Activated CD4-positive, CD25-positive, alpha-beta regulatory T cell treated with anti-CD3 and anti-CD28 coated beads, Interleukin-2, amount 50 U/mL, for 24 hours (primary cell): Measurements from ENCODE around the gene DOCK8.
A peak's percentile ranks its signal among the peaks of the same experiment; 100 is the strongest.

Source experiments
- ATAC-seq, 2 donors: fragments of 150-1000 bp; cut with Tn5 transposase; one replicate each; pipeline ENCODE4 v1.10.0; 2021; ENCODE audit warnings: mild to moderate bottlenecking in 1 of 2, moderate library complexity in 1 of 2

The DOCK8 gene

DNA sequence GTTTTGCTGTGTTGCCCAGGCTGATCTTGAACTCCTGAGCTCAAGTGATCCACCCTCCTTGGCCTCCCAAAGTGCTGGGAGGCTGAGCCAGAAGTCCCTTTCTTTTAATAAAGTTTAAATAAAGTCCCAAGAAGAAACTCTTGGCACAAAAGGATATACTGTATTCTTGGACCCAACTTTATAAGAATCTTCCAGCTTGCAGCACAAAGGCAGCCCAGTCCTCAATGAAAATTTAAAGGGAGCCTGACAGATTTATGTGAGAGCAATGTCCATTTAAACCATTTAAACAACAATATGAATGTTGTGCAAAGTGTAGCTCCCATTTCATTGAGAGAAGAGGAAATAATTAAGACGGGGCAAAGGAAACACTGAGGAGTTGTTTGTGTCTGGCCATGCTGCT, 217.0 kb downstream of the DOCK8 start:
- ATAC-seq: no peak

DNA sequence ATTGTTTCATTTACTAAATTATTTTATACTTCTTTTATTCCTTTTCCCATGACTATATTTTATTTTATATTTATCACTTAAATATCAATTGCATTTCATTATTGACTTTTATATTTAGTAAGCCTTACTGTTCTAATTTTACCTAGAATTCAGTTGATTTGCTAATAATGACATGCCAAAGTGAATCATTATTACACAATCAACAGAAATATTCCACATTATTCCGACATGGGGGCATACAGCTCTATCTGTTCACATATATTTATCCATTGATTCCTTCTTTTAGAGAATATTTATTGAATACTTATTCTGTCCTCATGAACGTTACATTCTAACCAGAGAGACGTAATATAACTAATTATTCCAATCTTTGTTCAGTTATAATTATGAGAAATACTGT, 221.8 kb downstream of the DOCK8 start:
- no peak for ATAC-seq

DNA sequence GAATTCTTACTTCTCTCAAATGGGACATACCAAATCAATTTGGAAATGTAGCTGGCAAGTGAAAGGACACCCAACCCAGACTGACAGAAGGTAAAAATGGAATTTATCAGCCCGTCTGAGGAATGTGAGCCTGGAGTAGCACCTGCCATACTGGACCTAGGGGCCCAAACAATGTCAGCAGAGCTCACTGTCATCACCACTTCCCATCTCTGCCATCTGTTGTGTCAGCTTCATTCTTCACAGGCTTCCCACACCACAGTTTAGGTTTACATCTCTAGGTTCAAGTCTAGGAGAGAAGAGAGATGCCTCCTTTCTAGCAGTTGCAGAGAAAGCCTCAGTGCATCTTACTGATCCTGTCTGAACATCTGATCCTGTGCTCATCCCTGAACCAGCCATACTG, 222.4 kb downstream of the DOCK8 start:
- ATAC-seq: no peak

DNA sequence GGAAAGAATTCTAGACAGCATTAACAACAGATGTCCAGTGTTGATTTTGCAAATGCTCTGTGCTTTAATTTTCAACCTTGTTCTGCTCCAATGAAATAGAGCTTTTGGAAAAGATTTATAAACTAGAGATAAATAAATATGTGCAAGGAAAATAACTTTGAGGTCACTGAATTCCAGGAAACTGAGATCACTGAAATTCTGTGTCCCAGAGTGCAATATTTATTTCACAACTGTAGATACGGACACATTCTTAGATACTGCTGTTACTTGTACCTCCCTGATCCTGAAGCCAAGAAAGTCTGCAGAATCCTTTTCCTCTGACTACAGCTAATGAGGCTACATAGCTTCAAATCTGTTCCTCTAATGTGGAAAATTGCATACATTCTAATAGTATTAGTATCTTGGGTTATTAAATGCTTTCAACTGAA, 222.9 kb downstream of the DOCK8 start:
- ATAC-seq: no peak

DNA sequence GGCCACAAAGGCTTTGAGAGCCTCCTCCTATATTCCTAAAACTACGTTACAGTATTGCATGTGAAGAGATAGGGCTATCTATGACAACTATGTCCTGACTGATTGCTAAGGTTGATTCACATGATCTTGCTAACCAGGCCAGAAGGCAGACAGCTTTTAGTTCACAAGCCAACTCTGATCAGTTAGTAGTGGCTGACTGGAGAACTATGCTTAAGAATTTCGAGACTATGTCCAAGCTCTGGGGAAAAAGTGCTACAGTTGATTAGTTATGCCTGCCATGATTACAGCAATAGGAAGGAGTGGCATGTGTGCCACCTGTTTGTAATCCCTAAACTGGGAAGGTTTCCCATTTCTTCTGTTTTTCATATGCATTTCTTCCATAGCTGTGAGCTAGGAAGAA, 223.4 kb downstream of the DOCK8 start:
- no peak for ATAC-seq

DNA sequence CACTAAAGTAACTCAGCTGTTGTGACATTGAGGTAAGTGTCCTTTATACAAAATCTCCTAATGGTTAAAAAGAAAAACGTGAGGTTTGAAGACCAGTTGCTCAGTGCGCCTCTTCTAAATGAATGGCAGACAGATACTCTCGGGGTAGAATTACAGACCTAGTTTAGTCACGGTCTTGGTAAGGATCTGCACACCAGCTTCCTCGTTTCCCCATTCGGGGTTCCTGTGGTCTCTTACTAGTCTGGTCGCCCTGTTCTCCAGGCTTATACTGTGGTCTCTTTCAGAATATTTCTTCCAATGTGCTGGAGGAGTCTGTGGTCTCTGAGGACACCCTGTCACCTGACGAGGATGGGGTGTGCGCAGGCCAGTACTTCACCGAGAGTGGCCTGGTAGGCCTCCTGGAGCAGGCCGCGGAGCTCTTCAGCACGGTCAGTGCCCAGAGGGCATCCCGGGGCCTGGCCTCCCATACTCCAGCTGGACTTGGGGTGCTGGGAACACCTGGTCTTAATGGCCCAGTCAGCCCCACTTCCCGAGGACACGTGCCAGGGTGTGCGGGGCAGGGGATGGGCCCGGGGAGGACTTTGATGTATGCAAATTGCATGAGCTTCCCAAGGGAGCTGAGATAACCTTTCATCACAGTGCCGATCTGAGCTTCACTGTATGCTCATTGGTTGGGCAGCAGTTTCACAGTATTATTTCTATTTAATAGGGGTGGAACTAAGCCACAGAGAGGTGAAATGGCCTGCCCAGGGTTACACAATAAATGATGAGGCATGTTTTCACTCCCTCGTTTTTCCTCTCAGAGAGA, 224.5 kb downstream of the DOCK8 start:
- ATAC-seq: no peak

DNA sequence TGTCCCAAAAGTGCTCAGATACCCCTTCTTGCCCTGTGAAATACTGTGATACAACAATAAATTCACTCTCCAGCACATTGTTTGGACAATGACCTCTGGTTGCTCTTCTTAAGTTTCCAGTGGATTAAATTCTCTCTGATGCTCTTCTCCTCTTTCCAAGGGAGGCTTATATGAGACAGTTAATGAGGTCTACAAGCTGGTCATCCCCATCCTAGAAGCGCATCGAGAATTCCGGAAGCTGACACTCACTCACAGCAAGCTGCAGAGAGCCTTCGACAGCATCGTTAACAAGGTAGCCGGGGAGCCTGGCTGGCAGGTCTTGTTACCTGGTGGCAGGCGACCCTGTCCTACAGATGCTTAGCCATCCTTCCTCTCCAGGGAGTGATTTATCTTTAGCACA, 226.5 kb downstream of the DOCK8 start:
- no peak for ATAC-seq

DNA sequence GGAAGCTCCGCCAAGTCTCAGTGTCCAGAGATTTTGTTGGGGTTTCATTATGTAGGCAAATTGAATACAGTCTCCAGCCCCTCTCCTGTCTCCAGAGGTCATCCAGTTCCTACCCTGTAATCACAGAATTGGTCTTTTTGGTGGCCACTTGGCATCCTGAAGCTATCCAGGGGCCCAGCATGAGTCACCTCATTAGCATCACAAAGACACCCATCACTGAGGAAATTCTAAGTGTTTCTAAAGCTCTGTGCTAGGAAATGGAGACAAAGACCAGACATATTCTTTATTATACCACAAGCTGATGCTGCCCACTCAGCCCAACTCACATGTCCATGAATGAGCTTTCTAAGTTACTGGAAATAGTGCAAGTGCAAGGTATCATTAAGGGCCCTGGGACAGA, 229.9 kb downstream of the DOCK8 start:
- ATAC-seq: no peak

DNA sequence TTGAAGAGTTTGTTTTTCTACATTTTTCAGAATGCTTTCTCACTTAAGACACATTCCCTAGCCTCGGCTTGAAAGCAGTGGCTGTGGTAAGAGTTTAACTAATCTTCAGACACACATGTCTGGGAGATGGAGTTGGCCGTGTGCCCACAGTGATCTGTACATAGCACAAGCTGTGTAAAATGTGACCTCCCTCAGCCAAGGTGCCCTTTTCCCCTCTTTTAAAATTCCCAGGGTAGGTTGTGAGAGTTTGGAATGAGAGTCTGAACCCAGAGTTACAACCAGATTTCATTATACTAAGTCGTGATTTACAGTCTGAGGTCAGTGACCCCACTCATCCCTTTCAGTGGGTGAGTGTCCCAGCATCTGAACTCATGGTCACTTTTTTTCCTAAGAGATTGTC, 230.4 kb downstream of the DOCK8 start:
- ATAC-seq: no peak

DNA sequence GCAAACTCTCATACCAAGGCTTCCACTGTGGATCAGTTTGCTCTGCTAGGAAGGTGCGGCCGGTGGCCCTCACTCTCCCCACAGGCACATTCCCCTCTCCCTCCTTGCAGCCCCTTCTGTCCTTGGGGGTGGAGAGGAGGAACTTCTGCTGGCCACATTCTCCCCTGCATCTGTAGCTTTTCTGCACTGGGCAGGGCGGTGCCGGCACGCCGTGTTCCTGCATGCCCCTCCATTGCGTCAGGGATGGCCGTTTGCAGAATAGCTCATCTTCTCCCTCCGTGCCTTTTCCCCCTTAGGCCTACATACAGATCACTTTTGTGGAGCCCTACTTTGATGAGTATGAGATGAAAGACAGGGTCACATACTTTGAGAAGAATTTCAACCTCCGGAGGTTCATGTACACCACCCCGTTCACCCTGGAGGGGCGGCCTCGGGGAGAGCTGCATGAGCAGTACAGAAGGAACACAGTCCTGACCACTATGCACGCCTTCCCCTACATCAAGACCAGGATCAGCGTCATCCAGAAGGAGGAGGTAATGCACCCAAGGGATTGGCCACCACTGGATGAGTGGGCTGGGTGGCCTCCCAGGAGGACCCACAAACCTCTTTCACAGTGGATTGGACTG, 231.5 kb downstream of the DOCK8 start:
- ATAC-seq: no peak

DNA sequence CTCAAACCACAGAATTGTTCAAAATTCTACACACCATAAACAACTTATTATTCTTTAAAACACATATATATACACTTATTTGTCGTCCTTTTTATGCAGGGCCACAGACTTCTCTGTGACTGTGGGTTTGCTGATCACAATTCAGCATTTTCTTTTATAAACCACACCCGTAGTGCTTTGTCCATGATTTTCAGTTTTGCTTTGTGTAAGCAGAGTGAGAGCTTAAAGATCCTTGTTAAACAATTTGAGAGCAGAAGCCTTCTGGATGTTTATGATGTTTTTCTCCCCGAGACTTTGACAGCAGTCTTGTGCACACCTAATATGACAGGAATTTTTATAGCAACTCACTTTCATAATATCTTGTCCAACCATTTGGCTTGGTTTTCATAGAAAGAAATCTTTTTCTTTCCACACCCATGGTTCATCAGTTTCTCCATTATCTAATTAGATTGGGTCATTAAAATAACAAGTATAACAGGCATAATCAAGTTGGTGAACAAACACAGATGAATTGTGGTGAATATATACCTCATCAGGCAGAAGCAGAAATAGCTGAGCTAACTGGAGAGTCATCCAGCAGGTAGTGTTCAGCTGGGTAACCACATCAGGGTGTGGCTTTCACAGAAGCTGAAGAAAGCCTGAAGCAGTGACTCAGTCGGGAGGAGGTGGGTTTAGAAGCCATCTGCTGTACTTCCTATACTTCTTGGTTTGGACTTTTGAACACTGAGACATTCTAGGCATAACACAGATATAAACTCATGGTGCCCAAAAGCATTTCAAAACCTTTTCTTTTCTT, 232.8 kb downstream of the DOCK8 start:
- ATAC-seq: peak; percentile 100

DNA sequence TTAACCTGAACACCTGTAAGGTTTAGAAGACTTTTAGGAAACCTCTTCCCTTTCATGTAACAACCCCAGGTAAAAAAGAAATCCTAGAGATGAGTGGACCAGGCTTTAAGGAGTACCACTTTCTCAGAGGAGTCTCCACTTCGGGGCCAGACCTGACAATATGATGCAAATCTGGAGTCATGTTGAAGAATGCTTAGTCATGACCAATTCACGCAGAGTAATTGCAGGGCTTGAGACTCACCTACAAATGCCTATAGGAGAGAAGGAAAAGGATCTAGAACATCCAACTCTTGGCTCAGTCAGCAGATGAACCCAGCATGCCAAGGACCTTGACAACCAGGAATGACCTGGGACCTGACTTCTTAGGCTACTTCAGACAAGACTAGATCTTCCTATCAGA, 235.4 kb downstream of the DOCK8 start:
- ATAC-seq: no peak

DNA sequence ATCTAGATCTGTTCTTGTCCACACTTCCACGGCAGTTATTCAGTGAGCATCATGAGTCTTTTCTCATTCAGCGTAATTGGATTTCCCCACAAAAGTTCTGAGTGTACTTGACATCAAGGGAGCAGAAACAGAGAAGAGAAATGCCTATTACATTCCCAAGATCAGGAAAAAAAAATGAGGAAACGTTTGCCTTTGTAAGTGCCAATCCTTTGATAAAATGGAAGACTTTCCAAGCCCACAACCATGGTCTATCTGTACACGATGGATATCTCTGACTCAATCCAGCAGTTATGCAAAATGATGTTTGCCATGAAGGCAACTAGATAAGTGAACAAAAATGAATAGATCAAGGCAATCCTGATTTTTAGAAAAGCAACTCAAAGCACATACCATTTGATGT, 235.9 kb downstream of the DOCK8 start:
- no peak for ATAC-seq

DNA sequence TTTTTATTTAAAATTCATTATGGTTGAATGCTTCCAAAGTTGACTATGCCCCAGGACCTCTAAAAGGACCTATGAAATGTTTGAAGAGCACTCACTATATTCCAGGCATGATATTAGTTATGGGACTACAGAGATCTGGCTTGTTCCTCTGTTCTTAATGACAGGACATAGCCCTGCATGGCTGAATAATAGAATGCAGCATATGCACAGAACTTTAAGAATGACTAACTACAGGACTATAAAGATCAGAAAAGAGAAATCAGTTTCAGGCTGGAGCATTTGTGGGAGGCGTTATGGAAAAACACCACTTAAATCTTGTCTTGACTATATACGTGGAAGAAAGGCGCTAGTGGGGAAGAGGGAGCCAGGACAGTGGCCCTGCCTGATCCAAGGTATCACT, 239.2 kb downstream of the DOCK8 start:
- no peak for ATAC-seq

DNA sequence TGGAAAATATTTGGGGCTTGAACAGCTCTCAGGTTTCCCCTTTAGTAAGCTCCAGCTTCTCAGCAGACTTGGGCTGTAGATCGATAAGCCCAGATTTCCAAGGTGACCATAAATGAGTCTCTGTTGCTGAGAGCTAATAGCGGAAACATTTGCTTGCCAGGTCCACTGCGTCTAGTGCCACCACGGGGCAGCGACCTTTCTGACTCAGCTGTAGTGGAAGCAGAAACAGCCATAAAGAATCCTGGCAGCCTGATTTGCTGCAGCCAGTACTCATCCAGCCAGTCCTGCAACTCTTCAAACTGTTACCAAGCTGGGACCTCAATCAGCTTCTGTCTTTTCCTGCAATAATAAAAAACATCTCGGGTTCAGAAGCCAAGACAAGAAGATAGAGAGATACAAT, 241.7 kb downstream of the DOCK8 start:
- no peak for ATAC-seq

DNA sequence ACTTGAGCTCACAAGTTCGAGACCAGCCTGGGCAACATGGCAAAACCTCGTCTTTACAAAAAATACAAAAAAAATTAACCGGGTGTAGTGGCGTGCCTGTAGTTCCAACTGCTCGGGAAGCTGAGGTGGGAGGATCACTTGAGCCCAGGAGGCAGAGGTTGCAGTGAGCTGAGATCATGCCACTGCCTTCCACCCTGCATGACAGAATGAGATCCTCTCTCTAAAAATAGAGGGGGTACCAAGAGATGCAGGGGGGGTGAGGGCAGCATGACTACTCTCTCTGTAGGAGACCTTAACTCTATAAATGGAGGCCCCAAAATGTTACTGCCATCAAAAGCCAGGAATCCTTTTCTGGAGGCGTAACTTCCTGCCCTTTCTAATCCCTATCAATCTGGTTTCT, 243.9 kb downstream of the DOCK8 start:
- no peak for ATAC-seq

DNA sequence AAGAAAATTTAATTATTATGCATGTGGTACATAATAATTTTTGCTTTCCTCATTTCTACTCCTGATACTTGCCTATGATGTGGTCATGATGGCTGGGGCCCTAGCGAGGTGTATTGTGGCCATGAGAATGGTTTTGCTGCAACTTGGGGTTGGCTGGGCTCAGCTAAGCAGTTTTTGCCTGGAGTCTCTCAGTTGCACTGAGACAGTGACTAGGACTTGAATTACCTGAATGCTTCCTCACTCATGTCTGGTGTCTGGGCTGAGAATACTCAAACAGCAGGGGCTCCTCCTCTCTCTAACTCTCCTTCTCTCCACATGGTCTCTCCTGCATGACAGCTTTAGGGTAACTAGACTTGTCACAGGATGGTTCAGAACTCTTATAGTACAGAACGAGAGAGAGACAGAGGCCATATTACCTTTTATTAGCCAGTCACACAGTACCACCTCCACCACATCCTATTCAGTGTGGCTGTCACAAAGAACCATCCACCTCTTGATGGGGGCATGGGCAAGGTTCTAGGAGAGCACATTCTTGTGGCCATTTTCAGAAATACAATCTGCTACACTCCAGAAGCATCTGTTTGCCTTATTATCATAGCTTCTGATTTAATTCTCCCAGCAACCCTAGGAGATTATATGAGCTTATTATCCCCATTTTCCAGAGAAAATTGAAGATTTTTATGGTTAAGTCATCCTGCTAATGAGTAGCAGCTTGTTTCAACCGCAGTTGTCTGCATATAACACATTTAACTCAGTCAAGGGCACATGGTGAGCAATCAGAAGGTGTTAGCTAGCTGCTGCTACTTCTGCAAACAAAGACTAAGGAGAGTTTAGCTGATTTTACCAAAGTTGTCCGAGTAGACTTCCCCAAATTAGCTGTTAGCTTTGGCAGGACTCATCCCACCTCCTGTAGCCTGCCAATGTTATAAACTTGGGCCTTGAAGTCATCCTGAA, 245.1 kb downstream of the DOCK8 start:
- ATAC-seq: peak in 1 of 2 donors; percentile 45

DNA sequence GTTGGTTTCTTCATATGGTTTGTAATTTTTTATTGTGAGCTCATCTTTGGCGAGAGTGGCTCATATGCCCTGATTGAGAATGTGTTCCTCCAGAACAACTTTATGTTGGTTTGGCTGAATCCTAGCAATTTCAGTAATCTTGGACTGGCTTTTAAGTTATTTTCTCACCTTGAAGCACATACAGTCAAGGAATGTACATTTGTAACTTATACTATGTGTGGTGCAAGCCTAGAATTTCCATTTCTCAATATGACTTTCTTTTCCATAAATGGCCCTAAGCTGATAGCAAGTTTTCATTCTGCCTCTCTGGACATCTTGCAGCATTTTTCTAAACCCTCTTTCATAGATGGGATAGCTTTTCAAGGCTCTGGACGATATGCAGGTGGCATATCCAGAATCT, 247.5 kb downstream of the DOCK8 start:
- ATAC-seq: no peak

DNA sequence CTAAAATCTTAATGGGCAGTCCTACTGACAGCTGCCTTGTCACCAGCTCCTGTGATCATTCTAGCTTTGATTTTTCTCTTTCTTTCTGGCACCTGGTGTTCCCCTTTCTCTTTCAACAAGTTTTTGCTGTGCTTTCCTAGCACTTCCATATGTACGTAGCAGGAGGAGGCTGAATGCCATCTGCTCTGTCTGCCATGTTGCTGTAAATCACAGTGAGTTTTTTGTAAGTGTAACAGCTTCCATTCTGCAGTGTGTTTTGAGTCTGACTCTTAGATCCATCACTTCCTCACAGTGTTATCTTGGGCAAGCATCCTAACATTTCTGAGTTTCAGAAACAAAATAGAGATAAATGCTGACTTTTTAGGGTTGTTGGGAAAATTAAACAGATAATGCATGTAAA, 247.9 kb downstream of the DOCK8 start:
- ATAC-seq: no peak

DNA sequence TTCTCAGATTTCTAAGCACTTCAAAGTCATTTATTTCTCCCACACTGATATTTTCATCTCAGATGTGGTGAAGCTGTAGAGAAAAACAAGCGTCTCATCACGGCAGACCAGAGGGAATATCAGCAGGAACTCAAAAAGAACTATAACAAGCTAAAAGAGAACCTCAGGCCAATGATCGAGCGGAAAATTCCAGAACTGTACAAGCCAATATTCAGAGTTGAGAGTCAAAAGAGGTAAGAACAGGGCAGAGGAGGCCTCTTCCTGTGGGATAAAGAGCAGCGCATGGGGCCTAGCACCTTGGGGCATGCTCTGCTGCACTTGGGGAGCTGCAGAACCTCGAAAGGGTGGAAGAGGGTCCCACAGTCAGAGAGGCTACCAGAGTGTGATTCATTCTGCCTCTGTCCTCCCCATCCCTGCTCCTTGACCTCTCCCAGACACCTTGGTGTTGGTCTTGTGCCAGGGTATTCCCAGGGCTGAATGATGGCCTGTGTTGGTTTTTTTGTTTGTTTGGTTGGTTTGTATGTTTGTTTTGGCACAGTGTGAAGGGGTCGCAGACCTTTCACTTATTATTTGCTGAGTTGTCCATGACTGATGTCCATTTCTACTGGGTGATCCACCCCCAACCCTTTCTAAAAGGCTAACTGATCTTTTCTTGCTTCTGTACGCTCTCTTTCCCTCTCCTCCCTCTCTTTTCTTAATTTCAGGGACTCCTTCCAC, 248.9 kb downstream of the DOCK8 start:
- no peak for ATAC-seq

DNA sequence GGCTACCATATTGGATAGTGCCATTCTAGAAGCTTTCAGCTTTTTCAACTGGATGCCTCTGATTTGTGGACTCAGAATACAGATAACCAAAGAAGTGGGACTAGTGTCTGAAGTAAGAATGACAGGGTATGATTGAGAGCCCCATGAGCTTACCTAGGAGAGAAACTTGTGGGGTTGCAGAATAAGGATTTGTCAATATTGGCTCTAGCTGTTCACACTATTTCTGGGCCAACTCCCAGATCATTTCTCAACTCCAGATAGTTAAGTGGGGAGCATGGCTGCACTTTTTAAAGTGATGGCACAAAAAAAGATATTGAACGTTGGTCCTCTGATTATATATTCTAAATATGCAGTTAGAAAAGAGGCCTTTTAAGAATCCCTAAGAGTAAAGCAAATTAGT, 252.1 kb downstream of the DOCK8 start:
- ATAC-seq: no peak
